HepG2 (cell line): Measurements from ENCODE around the gene WWC2. TPM values are rescaled to one million over a fixed set of nuclear protein-coding genes. Genes with fewer than 3 reads are reported as not detected.

Experiments used
- AKAP8 ChIP-seq: sonication (generic); formaldehyde crosslinking; IDR thresholded peaks from 2 replicates; pipeline ENCODE4 v1.5.1; 2020; ENCODE audit warnings: mild to moderate bottlenecking, missing genetic modification reagents
- ARNTL ChIP-seq: sonication (generic); formaldehyde crosslinking; IDR thresholded peaks from 2 replicates; pipeline ENCODE4 v1.4.0; 2020; ENCODE audit warnings: mild to moderate bottlenecking, missing genetic modification reagents
- ATF1 ChIP-seq: IDR thresholded peaks from 2 replicates; pipeline ENCODE4 v1.6.1; 2016; ENCODE audit warnings: mild to moderate bottlenecking, control low read depth
- DZIP1 ChIP-seq: sonication (generic); formaldehyde crosslinking; IDR thresholded peaks from 2 replicates; pipeline ENCODE4 v1.5.0; 2020; ENCODE audit warnings: mild to moderate bottlenecking, missing genetic modification reagents
- KDM2A ChIP-seq: sonication (generic); formaldehyde crosslinking; IDR thresholded peaks from 2 replicates; pipeline ENCODE4 v1.4.0; 2020; ENCODE audit warnings: low read depth, missing genetic modification reagents, borderline replicate concordance
- MIXL1 ChIP-seq: IDR thresholded peaks from 2 replicates; pipeline ENCODE4 v1.6.1; 2016
- NAIF1 ChIP-seq: sonication (generic); formaldehyde crosslinking; IDR thresholded peaks from 2 replicates; pipeline ENCODE4 v1.5.0; 2020; ENCODE audit warnings: mild to moderate bottlenecking, missing genetic modification reagents, borderline replicate concordance
- NCOR1 ChIP-seq: fragments of 200-600 bp; sonication (generic); IDR thresholded peaks from 2 replicates; pipeline ENCODE4 v1.7.0; 2017; ENCODE audit warnings: antibody characterized with exemption, low read length, borderline replicate concordance
- NR2C2 ChIP-seq: sonication (generic); formaldehyde crosslinking; IDR thresholded peaks from 2 replicates; pipeline ENCODE4 v1.4.0; 2020; ENCODE audit warnings: missing genetic modification reagents, mild to moderate bottlenecking, moderate library complexity, borderline replicate concordance
- PCBP1 ChIP-seq: fragments of 200-400 bp; formaldehyde crosslinking; IDR thresholded peaks from 2 replicates; pipeline ENCODE4 v1.6.1; 2017; ENCODE audit warnings: mild to moderate bottlenecking, low read depth, low read length, borderline replicate concordance
- POLR2AphosphoS2 ChIP-seq: IDR thresholded peaks from 2 replicates; pipeline ENCODE4 v1.6.1; 2011; ENCODE audit warnings: low read depth, low read length, improper control_type of control experiment
- POLR2AphosphoS5 ChIP-seq: IDR thresholded peaks from 2 replicates; pipeline ENCODE4 v1.6.1; 2012; ENCODE audit warnings: low read depth, low read length
- TAF1 ChIP-seq: sonication (generic); formaldehyde crosslinking; IDR thresholded peaks from 2 replicates; pipeline ENCODE4 v1.4.0; 2020; ENCODE audit warnings: missing genetic modification reagents
- TCF7 ChIP-seq: sonication (generic); IDR thresholded peaks from 2 replicates; pipeline ENCODE4 v1.6.1; 2016; ENCODE audit warnings: antibody characterized with exemption, low read depth
- TP53 ChIP-seq: sonication (generic); formaldehyde crosslinking; conservative IDR thresholded peaks from 2 replicates; pipeline ENCODE4 v1.4.0; 2020; ENCODE audit warnings: missing genetic modification reagents
- ZBTB43 ChIP-seq: sonication (generic); formaldehyde crosslinking; conservative IDR thresholded peaks from 2 replicates; pipeline ENCODE4 v1.4.0; 2020; ENCODE audit warnings: missing genetic modification reagents
- ZNF350 ChIP-seq: sonication (generic); formaldehyde crosslinking; IDR thresholded peaks from 2 replicates; pipeline ENCODE4 v1.4.0; 2020; ENCODE audit warnings: mild to moderate bottlenecking, low read depth, missing genetic modification reagents, borderline replicate concordance
- ZNF550 ChIP-seq: sonication (generic); formaldehyde crosslinking; IDR thresholded peaks from 2 replicates; pipeline ENCODE4 v1.4.0; 2020; ENCODE audit warnings: mild to moderate bottlenecking, missing genetic modification reagents, borderline replicate concordance
- ZNF607 ChIP-seq: sonication (generic); formaldehyde crosslinking; IDR thresholded peaks from 2 replicates; pipeline ENCODE4 v1.5.1; 2020; ENCODE audit warnings: missing genetic modification reagents, mild to moderate bottlenecking, borderline replicate concordance
- ZNF768 ChIP-seq: sonication (generic); formaldehyde crosslinking; IDR thresholded peaks from 2 replicates; pipeline ENCODE4 v1.4.0; 2020; ENCODE audit warnings: missing genetic modification reagents
- ZNF782 ChIP-seq: sonication (generic); formaldehyde crosslinking; IDR thresholded peaks from 2 replicates; pipeline ENCODE4 v1.4.0; 2020; ENCODE audit warnings: missing genetic modification reagents, mild to moderate bottlenecking, borderline replicate concordance
- ZNF790 ChIP-seq: sonication (generic); formaldehyde crosslinking; IDR thresholded peaks from 2 replicates; pipeline ENCODE4 v1.8.0; 2022; ENCODE audit warnings: missing genetic modification reagents, mild to moderate bottlenecking, borderline replicate concordance
- ZXDC ChIP-seq: sonication (generic); formaldehyde crosslinking; IDR thresholded peaks from 2 replicates; pipeline ENCODE4 v1.5.0; 2020; ENCODE audit warnings: mild to moderate bottlenecking, missing genetic modification reagents
- polyA plus RNA-seq, 8 experiments: library from polyadenylated mRNA; depleted of rRNA in 3 of 8; stranded (reverse) in 7 of 8; unstranded in 1 of 8; fragments of >200 nt; fragmentation: Illumina TruSeq in 4 of 8; extraction: Trizol in 4 of 8; gene quantifications; 2 replicates each; pipeline versions ENCODE4 v1.2.1 to v1.2.3, GENCODE V29; 2011 to 2016; ENCODE audit warnings: low read depth in 4 of 8, missing spikeins in 1 of 8, mixed read lengths in 1 of 8; ENCODE audit not compliant: insufficient read depth in 1 of 8
- total RNA-seq, 5 experiments: library from RNA; depleted of rRNA; stranded (reverse); fragments of >200 nt; fragmentation: Illumina TruSeq; extraction: Trizol; gene quantifications; 2 replicates each; pipeline ENCODE4 v1.2.3, GENCODE V29; 2016; ENCODE audit warnings: low read depth in 1 of 5

Gene WWC2
- total and polyA plus RNA-seq, 2 of the 13 experiments (the other 11 are each of a cell fraction or from before 2014, with no cell fraction given), result 40.0 to 50.1 TPM

- TF ChIP-seq NAIF1 (0 out of 2 replicates have a peak, but pooled peaks have one; percentile 14), AKAP8 (CRISPR knock-in tag) (peak; percentile 22; the same call in 1 of the 2 replicates), ZNF607 (CRISPR knock-in tag) (peak; percentile 72; the same call in 1 of the 2 replicates), ARNTL (0 out of 2 replicates have a peak, but pooled peaks have one; percentile 20), ATF1 (CRISPR knock-in tag) (no peak), TAF1 (CRISPR knock-in tag) (peak; percentile 86), ZNF790 (CRISPR knock-in tag) (no peak; the same call in 1 of the 2 replicates), POLR2AphosphoS2 (no peak), DZIP1 (CRISPR knock-in tag) (peak; percentile 41; the same call in 1 of the 2 replicates), ZNF350 (peak; percentile 51; the same call in 1 of the 2 replicates), POLR2AphosphoS5 (peak; percentile 84), MIXL1 (CRISPR knock-in tag) (peak; percentile 31; the same call in 1 of the 2 replicates), ZNF782 (no peak), ZNF550 (CRISPR knock-in tag) (no peak), ZBTB43 (0 out of 2 replicates have a peak, but pooled peaks have one; percentile 38), NCOR1 (peak; percentile 47; the same call in 1 of the 2 replicates), PCBP1 (0 out of 2 replicates have a peak, but pooled peaks have one; percentile 21), ZXDC (CRISPR knock-in tag) (no peak), TCF7 (no peak), ZNF768 (CRISPR knock-in tag) (no peak), TP53 (CRISPR knock-in tag) (no peak), NR2C2 (CRISPR knock-in tag) (peak; percentile 49; the same call in 1 of the 2 replicates), KDM2A (CRISPR knock-in tag) (peak; percentile 94)
Observed at GRCh38 chr4:183098723-183099536, at the start of gene WWC2 (continued).
